Stimulated activated CD8-positive, alpha-beta memory T cell treated with anti-CD3 and anti-CD28 coated beads, Interleukin-15, amount 100 ng/mL, for 24 hours (primary cell): Measurements from ENCODE around the gene COL25A1.

Experiments
- DNase-seq: peaks from one replicate; pipeline ENCODE4 v3.0.0-alpha.2; 2020; ENCODE audit warnings: low read depth

Gene COL25A1

DNA sequence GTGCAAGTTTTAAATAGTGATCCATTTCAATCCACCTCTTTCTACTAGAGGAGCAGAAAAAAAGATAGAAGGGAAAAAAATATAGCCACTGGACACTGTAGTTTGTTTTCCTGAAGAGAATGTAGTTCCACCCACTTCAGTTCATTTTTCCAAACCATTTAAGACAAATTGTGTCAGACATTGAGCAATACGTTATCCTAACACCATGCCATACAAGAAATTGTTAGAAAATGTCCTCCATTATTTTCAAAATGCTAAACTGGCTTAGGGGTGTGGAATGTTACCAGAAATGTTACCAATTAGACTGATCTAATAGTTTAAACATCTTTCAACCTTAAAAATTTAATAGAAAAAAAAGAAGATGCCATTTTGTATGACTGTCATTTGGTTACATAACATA, 491.0 kb downstream of the COL25A1 start:
- no peak for DNase-seq

DNA sequence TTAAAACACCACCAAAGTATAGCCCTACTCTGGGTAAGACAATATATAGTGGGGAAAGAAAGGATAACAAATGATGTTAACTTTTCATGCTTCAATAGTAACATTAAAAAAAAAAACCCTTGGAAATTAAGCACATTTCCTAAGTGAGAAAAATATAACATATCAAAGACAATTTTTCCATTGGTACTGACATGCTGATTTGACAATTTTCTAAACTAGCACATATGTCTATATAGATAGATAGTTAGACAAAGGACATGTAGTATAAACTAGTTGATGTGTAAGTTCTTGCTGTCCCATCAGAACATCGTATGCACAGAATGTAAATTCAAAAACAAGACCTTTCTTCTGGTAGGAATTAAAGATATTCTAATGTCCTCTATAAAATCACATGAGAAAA, 492.4 kb downstream of the COL25A1 start:
- DNase-seq = no peak

DNA sequence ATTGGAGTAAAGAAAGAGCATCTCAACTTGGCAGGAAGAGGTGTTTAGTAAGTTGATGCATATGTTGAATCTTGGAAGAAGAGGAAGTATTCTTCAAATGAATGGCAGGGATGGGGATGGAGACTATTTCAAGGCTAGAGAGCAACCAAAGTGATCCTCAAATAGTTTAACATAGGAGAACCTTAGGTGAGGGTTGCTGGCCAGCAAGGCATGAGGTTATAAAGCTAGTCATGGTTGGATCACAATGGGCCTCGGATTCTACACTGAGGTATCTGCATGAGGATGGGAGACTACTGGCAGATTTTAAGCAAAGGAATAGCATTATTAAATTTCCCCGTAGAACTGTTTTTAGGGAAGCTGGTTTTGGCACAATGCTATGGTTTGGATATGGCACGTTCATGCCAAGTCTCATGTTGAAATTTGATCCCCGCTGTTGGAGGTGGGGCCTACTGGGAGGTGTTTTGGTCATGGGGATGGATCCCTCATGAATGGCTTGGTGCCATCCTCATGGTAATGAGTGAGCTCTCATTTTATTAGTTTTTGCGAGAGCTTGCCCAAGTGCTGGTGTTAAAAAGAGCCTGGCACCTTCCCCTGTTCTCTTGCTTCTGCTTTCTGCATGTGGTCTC, 497.7 kb downstream of the COL25A1 start:
- DNase-seq = no peak

DNA sequence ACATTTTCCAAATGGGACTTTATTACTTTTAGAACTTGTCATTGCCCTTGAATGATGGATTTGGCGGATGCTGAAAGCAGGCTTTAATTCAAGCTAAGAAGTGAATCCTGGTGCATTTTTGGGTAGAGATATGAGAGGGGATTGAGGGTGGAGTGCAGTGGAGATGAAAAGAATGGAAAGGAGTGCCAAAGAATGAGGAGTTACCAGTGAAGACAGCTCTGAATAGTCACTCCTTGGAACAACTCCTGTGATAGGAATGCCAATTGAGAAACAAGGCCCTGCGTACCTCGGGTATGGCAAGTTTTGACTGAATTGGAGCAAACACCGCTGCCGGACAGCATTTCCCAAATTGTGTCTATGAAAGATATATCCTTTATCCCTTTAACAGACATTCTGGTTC, 503.2 kb downstream of the COL25A1 start:
- DNase-seq = no peak

DNA sequence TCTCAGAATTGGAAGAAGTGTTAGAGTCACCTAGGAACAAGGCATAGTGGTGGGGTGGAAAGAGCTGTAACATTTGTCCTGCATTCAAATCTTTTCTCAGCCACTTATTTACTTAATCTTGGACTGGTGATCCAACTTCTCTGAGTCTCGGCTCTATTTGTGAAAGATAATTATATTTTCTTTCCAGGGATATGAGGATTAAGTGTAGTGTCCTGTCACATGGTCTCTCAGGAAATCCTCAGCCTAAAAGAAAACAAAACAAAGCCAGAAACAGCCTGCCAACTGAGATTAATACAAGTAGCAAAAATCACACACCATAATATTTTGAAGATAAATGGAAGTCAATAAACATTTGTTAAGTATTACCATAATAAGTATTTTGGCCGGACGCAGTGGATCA, 506.3 kb downstream of the COL25A1 start:
- no peak for DNase-seq

DNA sequence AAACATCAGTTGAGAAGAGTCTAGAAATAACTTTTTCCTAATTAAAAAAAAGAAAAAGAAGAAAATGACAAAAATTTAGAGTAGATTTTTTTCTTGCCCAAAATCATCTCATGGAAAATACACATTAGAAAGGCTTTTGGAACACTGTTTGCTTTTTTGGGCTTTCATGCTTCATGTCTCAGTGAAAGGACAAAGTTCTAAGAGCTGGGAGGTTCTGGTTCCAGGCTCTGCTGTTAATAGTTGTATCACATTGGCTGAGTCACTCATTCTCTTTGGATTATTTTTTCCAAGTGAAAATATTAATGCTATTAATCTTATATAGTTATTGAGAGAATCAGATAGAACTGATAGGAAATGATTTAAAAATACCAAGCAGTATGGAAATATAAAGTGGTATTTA, 506.7 kb downstream of the COL25A1 start:
- DNase-seq = no peak

DNA sequence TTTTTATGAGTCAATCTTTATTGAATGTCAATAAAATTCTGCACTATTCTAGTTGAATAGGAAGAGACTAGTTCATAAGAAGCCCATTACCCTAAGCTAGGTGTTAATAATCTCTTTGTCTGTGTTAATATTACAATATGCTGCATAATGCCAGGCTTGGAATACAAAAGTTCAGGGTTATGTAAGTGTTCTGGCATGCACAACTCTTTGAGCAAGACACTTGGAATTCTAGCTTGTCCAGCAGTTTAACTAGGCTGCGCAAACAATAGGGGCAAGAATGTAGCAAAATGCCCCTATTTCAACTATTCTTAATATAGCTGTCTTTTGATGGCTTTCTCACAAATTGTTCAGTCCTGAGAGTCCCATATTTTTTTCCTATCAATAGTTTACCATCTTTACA, 508.3 kb downstream of the COL25A1 start:
- DNase-seq = no peak

DNA sequence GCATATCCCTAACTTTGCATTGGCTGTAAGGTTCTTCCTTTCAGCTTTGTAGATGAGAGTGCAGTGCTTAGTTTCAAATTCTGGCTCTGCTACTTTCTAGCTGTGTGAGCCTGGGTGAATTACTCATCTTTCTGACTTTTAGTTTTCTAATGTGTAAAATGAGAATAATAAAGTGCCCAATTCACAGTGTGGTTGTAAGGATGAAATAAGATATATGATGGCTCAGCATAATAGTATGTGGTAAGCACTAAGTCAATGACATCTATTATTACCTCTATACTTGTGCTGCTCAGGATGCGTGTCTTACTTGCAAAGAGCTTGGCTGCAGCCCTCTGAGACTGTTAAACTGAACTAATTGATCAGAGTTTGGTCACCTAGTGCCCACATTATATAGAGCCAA, 509.0 kb downstream of the COL25A1 start:
- DNase-seq = no peak

DNA sequence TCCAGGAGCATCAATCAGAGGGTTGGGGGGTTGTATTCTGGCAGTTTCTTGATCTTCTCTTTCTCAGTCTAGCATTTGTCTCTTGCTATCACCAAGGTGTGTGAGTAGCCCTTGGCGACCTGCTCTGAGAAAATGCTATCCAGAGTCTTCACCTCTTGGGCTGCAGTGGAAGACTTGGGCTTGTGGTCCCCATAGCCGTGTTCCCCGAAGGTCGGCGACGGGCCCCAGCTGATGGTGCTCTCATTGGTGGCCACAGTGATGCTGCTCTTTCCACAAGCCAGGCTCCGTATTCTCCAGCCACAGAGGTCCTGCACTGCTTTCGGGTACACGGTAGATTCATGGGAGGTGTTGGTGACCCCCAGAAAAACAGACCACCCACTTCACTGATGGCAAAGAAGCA, 513.7 kb downstream of the COL25A1 start:
- DNase-seq = no peak

DNA sequence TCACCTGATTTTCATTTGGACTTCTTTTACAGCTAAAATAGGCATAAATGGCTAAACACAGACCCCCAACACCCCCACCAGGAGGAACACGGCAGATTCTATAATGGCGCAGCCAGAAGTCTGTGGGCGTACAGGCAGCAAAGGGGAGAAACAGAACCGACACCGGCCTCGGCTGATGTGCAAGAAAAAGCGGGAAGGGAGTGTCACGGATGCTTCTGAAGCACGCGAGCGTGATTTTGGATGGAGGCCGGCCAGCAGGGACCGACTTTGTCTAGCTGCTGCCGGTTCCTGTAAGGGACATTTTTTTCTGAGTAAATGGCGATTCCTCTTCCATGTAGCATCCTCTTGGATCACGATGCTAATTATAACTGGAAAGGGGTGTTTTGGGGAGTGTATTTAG, 514.7 kb downstream of the COL25A1 start:
- no peak for DNase-seq

DNA sequence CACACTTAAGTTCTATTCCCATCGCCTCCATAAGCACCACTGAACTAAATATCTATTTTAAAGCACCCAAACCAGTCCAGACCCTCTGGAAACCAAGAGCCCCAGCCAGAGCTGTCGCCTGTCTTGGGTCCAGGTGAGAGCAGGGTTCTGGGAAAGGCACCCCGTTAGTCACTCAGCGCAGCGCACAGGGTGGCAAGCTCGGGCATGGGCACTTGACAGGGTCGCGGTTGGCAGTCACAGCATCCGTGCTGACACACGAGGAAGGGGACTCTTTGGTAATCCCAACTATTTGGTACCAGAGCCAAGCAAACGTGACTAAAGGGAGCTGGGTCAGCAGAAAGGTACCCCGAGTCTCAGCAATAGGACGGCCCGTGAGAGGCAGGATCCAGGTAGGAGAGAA, 515.4 kb downstream of the COL25A1 start:
- DNase-seq = no peak

DNA sequence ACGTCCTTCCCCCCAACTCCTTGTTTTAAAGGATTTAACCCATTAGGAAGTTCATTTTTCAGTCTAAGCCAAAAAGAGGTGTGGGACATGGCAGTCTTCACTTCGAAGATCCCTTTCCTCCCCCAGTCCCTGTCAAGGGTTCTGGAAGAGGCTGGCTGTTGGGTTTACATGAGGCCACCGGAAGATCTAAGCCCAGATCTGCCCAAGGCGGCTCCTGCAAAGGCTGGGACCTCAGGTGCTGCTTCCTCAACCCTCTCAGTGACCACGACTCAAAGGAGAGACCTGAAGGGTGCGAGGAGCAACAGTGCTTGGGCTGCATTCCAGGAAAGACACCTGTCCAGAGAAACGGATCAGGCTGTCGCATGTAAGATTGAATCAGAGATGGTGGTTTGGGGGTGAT, 516.1 kb downstream of the COL25A1 start:
- DNase-seq = no peak

DNA sequence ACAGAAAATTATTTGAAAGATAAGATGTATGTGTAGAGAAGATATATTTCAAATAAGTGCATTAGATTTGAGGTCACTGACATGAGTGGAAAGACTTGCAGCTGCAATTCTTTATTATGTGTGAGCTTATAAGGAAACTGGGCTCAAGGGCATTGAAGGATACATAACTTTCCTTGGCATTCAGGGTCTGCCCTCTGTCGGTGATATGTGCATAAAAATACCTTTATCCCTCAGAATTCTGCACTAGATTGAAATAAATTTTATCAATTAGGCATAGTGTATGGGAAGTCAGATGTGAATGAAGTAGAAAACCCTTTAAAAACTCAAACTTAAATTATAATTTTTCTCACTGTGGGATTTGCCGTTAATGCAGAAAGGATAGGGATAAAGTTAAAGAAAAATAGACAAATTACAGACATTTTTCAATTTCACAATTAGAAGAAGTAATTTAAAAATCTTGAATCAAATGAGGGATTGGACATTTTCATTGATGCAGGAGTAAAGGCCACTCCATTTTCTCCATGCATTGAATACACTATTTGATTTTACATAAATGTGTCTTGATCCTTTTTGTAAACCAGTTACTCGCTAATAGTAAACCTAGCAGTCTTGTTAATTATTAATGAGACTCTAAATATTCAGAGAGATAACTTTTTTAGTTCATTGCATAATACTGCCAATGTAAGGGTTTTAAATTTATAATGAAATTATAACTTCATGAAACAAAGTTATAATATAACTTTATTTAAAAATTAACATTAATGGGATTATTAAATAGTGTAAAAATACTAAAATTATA, 518.6 kb downstream of the COL25A1 start:
- DNase-seq = no peak

DNA sequence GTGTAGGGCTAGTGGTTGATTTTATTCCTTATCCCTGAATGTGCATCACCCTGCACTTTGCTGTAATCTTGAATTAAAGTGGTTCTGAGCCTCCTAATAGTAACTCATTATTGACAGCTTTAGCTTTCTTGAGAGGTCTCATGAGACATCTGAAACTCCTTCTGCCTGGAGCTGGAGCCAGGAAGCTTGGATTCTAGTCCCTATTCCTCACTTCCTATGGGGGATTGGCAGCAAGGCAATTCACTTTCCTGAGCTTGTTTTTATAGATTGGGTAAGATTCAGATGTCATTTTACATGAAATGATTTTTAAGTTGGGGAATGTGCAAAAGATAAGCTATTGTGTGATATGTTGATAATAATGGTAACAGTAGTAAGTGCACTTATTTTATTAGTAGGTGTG, 522.5 kb downstream of the COL25A1 start:
- DNase-seq = no peak

DNA sequence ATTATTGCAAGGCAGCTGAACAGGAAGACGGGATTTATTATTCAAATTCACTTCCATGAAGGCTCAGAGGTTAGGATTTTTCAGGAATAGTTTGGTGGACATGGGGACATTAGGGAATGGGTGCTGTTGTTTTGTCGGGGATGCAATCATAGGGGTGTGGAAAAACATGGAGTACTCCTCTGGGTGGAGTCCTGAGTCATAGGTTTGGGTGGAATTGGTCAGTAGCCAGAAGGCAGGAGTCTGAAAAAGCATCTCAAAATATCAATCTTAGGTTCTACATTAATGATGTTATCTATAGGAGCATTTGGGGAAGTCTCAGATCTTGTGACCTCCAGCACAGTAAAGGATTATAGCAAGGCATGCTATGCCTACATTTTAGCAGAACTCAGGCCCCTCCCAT, 525.1 kb downstream of the COL25A1 start:
- no peak for DNase-seq

DNA sequence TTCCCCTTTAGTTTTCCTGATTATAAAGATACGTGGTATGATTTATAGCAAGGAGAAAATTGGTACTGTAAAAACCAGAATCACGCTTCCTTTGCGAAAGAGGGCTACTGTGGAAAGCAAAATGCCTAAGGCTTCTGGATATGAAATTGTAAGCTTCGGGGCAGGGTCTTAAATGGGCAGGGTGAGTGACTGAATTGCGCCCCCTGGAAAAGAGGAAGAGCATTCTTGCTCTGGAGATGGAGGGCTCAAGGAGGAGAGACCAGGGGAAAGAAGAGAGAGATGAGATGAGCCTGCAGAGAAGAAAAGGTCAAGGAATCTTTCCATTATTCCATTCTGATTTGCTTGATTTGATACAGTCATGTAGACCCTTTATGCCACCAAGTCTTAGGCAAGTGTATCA, 526.5 kb downstream of the COL25A1 start:
- DNase-seq = no peak

DNA sequence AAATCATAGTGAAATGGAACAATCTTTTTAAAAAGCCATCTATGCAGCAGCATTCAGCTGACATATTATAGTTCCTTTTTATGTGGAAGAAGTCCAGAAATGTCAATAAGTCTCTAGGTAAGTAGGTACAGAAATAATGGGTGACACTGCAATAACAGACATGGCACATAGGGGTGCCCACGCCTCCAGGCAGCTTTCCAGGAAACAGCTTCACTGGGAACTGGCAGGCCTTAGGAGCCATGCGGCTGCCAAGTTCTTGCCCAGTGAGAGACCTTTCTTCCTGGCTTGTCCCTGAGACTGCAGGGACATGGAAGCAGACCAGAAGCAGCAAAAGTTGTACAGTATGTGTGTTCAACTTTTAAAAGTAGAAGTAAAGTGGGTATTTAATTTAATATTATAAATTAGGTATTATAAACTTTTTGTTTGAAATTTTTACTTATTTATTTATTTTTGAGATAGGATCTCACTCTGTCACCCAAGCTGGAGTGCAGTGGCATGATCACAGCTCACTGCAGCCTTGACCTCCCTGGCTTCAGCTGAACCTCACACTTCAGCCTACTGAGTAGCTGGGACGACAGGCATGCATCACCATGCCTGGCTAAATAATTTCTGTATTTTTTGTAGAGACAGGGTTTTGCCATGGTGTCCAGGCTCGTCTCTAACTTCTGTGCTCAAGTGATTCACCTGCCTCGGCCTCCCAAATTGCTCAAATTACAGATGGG, 527.5 kb downstream of the COL25A1 start:
- no peak for DNase-seq

DNA sequence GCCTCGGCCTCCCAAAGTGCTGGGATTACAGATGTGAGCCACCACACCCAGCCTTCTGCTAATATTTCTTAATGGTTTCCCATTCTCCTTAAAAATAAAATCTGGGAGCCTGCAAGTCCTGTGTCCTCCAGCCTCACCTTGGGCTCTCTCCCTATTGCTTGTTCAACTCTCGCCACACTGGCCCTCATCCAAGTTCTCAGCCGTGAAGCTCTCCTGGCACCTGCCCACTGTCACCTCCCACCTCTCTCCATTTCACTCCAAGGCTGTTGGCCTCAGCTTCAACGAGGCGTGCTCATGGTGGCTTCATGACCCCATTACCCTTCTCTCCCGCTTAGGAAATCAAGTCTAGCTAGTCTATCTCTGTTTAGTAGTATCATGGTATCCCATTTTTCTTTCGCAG, 530.1 kb downstream of the COL25A1 start:
- DNase-seq = no peak

DNA sequence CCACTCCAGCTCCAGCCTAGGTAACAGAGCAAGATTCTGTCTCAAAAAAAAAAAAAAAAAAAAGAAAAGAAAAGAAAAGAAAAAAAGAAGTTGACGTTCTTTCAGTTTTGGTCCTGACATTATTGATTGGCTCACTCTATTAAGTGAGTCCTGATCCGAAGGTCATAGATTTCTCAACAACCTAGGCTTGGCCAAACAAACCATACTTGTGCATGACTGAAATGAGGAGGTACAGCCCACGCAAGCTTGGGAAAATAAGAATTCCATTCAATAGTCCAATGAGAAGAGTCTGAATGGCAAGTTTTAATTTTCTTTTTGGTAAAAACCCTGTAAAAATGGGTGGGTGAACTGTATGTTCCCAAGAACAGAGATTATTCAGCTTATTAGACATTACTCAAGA, 536.4 kb downstream of the COL25A1 start:
- DNase-seq = no peak

DNA sequence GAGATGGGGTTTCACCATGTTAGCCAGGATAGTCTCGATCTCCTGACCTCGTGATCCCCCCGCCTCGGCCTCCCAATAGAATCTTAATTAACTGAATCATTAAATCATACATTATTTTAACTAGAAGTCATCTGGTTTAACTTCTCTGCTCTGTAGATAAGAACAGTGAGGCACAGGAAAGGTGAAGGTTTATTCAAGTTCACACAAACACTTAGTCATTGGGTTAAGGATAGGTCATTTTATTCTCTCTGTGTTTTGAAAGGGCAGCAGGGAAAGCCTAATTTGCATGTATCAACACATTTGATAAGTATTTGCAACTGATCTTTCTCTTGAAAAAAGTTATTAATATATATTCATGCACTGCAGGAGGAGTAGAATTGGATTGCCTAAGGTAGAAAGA, 538.5 kb downstream of the COL25A1 start:
- DNase-seq = no peak

DNA sequence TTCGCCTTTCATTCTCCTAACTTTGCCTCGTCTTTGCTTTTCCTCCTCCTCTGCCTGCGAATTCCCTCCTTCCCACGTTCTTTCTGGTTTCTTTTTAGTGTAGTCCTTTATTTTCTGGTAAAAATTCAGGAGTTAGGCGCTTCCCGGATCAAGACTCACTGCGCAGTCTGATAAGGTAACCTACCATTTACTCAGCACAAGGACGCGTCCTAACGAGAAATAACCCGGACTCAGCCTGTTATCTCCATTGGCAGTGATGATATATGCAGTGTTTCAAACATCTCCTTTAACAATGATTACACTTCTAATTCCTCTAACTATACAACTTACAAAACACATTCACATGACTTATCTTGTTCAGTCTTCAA, 539.2 kb downstream of the COL25A1 start:
- no peak for DNase-seq

DNA sequence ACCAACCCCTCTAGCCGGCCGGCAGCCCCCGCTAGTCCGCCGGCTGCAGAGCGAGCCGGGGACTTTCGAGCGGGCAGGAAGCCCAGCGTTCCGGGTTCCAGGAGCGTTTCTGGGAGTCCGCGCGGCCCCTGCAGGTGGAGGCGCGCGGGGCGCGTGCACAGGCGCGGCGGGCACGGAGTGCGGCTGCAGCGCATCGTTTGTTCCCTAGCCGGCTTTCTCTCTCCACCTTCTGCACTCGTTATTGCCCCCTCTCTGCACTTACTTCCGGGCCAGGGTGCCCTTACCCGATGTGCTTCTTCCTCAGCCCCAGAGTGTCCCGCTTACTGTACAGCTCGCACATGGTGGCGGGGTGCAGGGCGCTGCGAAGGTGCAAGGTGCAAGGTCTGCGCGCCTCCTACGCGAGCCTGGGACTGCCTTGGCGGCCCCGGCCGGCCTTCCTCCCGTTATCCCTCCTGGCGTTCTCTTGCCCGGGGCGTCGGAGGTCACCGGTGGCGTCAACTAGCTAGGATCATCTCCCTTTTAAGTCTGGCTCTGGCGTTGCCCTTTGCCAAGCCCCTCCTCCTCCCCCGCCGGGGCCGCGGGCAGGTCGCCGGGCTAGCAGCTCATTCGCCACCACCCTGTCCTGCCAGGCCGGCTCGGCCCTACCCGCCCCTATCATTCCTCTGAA, 539.8 kb downstream of the COL25A1 start, which contains the start of gene ETNPPL:
Gene ETNPPL (minus strand): TSS at position 495 of the 667 bp plus-strand sequence. CDS start 155 bp downstream, at position 340.
- no peak for DNase-seq
